KMS-11 (cell line): Measurements from ENCODE around the gene IL18R1.

Experiments
- H2AFZ ChIP-seq: fragments of 200-600 bp; sonication (generic); 2 replicates; pipeline ENCODE4 v1.6.1; 2016; ENCODE audit warnings: antibody characterized with exemption, mixed run types, low read depth
- H3K27ac ChIP-seq: fragments of 200-600 bp; sonication (generic); 2 replicates; pipeline ENCODE4 v1.6.1; 2016; ENCODE audit warnings: mild to moderate bottlenecking, mixed run types
- H3K27me3 ChIP-seq: fragments of 200-600 bp; sonication (generic); 2 replicates; pipeline ENCODE4 v1.6.1; 2017; ENCODE audit warnings: mild to moderate bottlenecking, low read depth, mixed run types, moderate library complexity; ENCODE audit not compliant: insufficient read depth
- H3K36me3 ChIP-seq: fragments of 200-600 bp; sonication (generic); 2 replicates; pipeline ENCODE4 v1.6.1; 2017; ENCODE audit warnings: mild to moderate bottlenecking, mixed run types; ENCODE audit not compliant: insufficient read depth
- H3K4me1 ChIP-seq: fragments of 200-600 bp; sonication (generic); 2 replicates; pipeline ENCODE4 v1.6.1; 2016; ENCODE audit warnings: mild to moderate bottlenecking, low read depth, mixed run types; ENCODE audit not compliant: poor library complexity, severe bottlenecking
- H3K4me2 ChIP-seq: fragments of 200-600 bp; sonication (generic); 2 replicates; pipeline ENCODE4 v1.7.0; 2016; ENCODE audit warnings: mild to moderate bottlenecking, mixed run types
- H3K4me3 ChIP-seq: fragments of 200-600 bp; sonication (generic); IDR thresholded peaks from 2 replicates; pipeline ENCODE4 v1.6.1; 2017; ENCODE audit warnings: low read depth, low read length, mixed read lengths; ENCODE audit not compliant: insufficient read depth
- H3K79me2 ChIP-seq: fragments of 200-600 bp; sonication (generic); 2 replicates; pipeline ENCODE4 v1.6.1; 2016; ENCODE audit warnings: low read depth, mixed run types; ENCODE audit not compliant: insufficient read depth
- H3K9ac ChIP-seq: fragments of 200-600 bp; sonication (generic); 2 replicates; pipeline ENCODE4 v1.6.1; 2016; ENCODE audit warnings: mild to moderate bottlenecking, mixed run types
- H4K20me1 ChIP-seq: fragments of 200-600 bp; sonication (generic); 2 replicates; pipeline ENCODE4 v1.6.1; 2016; ENCODE audit warnings: mild to moderate bottlenecking, mixed run types; ENCODE audit not compliant: insufficient read depth
- TF ChIP-seq, protein P1 (sequence below): fragments of 200-600 bp; sonication (generic); conservative IDR thresholded peaks from 2 replicates; pipeline ENCODE4 v1.6.1; 2017; ENCODE audit warnings: low read depth, mild to moderate bottlenecking, antibody characterized with exemption, low read length, moderate library complexity, mixed read lengths

Gene IL18R1

DNA sequence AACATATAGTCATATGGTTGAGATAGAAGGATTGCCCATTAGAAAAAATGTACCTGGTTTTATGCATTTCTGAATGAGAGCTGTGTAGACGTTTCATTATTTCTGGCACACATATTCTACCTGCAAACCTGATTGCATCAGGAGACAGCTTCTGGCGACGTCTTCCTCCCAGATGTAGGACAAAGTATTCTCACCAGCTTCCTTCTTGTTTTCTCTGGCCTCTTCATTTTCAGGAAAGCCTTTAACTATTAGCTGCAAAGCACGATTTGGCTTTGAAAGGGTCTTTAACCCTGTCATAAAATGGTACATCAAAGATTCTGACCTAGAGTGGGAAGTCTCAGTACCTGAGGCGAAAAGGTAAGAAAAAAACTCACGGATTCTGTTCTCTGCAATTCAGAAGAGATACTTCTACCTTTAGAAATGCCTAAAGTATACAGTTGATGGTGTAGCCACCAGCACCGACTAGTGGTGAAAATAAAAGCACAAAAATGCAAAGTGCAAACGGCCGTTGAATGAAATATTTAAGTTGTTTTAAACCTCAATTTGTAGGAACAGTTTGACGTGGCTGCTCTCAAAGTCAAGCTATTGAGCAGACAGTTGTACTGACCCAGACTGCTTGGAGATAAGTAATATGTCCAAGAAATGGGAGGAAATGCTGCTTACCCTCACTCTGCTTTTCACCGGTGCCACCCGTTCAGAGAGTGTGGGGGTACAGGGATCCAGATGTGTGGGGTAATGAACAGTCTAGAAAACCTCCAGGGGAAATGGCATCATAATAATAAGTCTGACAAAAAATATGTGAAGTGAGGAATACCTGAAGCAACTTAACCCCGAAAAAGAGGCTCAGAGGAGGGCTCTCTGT lies 87.6 kb downstream of the IL18R1 start:
- no peak overlapping the region for H2AFZ ChIP-seq
- H3K4me3 ChIP-seq: no peak overlapping the region
- no peaks in the 10 kb centered on the region for H3K4me1 ChIP-seq
- no peaks in the 10 kb centered on the region for H3K36me3 ChIP-seq
- no peaks in the 10 kb centered on the region for H4K20me1 ChIP-seq
- TF ChIP-seq, protein P1, sequence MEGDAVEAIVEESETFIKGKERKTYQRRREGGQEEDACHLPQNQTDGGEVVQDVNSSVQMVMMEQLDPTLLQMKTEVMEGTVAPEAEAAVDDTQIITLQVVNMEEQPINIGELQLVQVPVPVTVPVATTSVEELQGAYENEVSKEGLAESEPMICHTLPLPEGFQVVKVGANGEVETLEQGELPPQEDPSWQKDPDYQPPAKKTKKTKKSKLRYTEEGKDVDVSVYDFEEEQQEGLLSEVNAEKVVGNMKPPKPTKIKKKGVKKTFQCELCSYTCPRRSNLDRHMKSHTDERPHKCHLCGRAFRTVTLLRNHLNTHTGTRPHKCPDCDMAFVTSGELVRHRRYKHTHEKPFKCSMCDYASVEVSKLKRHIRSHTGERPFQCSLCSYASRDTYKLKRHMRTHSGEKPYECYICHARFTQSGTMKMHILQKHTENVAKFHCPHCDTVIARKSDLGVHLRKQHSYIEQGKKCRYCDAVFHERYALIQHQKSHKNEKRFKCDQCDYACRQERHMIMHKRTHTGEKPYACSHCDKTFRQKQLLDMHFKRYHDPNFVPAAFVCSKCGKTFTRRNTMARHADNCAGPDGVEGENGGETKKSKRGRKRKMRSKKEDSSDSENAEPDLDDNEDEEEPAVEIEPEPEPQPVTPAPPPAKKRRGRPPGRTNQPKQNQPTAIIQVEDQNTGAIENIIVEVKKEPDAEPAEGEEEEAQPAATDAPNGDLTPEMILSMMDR: peak; percentile 63
- H3K79me2 ChIP-seq: no peaks in the 10 kb centered on the region
- no peak overlapping the region for H3K9ac ChIP-seq
- H3K27ac ChIP-seq: no peak overlapping the region
- no peaks in the 10 kb centered on the region for H3K27me3 ChIP-seq
- no peak overlapping the region for H3K4me2 ChIP-seq

DNA sequence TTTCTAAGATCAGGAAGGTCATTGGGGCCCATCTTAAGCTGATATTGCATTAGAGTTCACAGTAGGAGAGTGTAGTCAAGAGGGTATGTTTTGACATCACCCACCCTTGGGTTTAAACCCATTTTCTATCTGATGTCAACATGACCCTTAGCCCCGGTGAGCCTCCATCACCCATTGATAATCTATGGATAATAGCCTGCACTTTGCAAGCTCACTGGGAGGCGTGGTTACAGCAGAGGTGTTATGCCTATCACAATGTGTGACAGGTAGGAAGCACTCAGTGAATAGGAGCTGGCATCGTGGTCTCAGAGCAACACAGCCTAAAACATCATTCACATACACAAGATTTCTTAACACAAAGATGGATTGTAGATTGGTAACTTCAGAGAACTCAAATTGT lies 88.6 kb downstream of the IL18R1 start:
- TF ChIP-seq, protein P1: no peak
- H3K27me3 ChIP-seq: no peaks in the 10 kb centered on the region
- no peaks in the 10 kb centered on the region for H3K36me3 ChIP-seq
- H3K27ac ChIP-seq: no peak overlapping the region
- H3K9ac ChIP-seq: no peak overlapping the region
- no peak overlapping the region for H3K4me3 ChIP-seq
- H3K4me2 ChIP-seq: no peak overlapping the region
- H2AFZ ChIP-seq: no peak overlapping the region
- no peaks in the 10 kb centered on the region for H4K20me1 ChIP-seq
- H3K4me1 ChIP-seq: no peaks in the 10 kb centered on the region
- no peaks in the 10 kb centered on the region for H3K79me2 ChIP-seq

DNA sequence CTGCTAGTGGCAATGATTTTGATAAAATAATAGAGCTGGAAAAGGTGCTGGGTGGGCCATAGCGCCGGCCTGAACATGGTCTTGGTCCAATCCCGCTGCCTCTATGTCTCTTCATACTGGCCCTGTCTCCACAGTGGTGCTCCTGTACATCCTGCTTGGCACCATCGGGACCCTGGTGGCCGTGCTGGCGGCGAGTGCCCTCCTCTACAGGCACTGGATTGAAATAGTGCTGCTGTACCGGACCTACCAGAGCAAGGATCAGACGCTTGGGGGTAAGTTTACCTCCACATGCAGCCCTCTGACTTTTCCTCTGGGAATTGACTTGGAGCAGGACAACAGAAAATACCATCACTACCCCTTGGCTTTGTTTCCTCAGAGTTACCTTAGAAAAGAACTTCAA lies 91.3 kb downstream of the IL18R1 start:
- no peaks in the 10 kb centered on the region for H3K27me3 ChIP-seq
- no peak overlapping the region for H3K9ac ChIP-seq
- H3K27ac ChIP-seq: no peak overlapping the region
- no peak overlapping the region for H2AFZ ChIP-seq
- no peaks in the 10 kb centered on the region for H4K20me1 ChIP-seq
- H3K4me3 ChIP-seq: no peak overlapping the region
- H3K79me2 ChIP-seq: no peaks in the 10 kb centered on the region
- no peak overlapping the region for H3K4me2 ChIP-seq
- TF ChIP-seq, protein P1: no peak
- H3K4me1 ChIP-seq: no peaks in the 10 kb centered on the region
- H3K36me3 ChIP-seq: no peaks in the 10 kb centered on the region
